ENCODE measurements around the gene NUP62.

DNA sequence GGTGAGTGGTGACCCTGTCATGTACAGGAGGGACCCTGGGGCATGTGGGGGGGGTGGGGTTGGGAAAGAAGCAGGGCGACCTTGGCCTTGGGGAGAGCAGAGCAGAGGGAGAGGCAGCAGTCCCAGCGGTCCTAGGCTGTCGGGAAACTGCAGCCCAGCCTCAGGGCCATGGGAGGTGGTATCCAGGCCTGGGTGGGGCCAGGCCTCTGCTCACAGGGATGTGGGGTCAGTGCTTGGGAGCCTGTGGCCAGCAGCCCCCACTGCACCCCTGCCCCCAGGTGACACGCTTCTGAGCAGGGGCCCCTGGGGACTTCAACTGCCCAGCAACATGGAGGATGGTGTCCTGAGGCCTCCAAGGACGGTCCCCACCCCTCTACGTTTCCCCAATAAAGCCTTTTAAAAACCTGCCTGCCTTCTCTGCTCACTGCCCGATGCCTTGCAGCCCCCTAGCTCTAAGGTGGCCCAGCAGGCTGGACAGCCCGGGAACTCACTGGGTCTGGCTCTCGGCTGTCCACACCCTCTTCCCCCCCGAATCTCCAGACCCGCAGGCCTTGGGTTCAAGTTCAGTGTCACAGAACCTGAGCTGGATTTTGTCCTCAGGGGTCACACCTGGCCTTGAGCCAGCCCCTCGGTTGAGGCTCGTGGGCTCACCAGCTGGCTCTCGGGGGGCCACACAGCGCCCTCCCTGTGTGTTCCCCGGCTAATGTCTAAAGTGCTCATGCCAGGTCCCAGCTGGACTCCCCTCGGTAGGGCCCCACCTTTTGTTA, 68.8 kb downstream of the NUP62 start:
- TF ChIP-seq, protein P1, sequence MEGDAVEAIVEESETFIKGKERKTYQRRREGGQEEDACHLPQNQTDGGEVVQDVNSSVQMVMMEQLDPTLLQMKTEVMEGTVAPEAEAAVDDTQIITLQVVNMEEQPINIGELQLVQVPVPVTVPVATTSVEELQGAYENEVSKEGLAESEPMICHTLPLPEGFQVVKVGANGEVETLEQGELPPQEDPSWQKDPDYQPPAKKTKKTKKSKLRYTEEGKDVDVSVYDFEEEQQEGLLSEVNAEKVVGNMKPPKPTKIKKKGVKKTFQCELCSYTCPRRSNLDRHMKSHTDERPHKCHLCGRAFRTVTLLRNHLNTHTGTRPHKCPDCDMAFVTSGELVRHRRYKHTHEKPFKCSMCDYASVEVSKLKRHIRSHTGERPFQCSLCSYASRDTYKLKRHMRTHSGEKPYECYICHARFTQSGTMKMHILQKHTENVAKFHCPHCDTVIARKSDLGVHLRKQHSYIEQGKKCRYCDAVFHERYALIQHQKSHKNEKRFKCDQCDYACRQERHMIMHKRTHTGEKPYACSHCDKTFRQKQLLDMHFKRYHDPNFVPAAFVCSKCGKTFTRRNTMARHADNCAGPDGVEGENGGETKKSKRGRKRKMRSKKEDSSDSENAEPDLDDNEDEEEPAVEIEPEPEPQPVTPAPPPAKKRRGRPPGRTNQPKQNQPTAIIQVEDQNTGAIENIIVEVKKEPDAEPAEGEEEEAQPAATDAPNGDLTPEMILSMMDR (conservative IDR thresholded peaks at IDR 0.05; ENCODE audit: low read depth in 2 of 2), result no peak
- no peak for TF ChIP-seq STAT1 (IDR thresholded peaks at IDR 0.05; ENCODE audit: unreplicated experiment)
- TF ChIP-seq, protein P2, sequence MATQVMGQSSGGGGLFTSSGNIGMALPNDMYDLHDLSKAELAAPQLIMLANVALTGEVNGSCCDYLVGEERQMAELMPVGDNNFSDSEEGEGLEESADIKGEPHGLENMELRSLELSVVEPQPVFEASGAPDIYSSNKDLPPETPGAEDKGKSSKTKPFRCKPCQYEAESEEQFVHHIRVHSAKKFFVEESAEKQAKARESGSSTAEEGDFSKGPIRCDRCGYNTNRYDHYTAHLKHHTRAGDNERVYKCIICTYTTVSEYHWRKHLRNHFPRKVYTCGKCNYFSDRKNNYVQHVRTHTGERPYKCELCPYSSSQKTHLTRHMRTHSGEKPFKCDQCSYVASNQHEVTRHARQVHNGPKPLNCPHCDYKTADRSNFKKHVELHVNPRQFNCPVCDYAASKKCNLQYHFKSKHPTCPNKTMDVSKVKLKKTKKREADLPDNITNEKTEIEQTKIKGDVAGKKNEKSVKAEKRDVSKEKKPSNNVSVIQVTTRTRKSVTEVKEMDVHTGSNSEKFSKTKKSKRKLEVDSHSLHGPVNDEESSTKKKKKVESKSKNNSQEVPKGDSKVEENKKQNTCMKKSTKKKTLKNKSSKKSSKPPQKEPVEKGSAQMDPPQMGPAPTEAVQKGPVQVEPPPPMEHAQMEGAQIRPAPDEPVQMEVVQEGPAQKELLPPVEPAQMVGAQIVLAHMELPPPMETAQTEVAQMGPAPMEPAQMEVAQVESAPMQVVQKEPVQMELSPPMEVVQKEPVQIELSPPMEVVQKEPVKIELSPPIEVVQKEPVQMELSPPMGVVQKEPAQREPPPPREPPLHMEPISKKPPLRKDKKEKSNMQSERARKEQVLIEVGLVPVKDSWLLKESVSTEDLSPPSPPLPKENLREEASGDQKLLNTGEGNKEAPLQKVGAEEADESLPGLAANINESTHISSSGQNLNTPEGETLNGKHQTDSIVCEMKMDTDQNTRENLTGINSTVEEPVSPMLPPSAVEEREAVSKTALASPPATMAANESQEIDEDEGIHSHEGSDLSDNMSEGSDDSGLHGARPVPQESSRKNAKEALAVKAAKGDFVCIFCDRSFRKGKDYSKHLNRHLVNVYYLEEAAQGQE (IDR thresholded peaks at IDR 0.05; ENCODE audit: unreplicated experiment), result no peak
- no peak for TF ChIP-seq EZH2phosphoT487 (IDR thresholded peaks at IDR 0.05; ENCODE audit: unreplicated experiment)
- TF ChIP-seq POLR2AphosphoS5 (IDR thresholded peaks at IDR 0.05; ENCODE audit: low read depth), result peak; percentile 13
- TF ChIP-seq, protein P3, sequence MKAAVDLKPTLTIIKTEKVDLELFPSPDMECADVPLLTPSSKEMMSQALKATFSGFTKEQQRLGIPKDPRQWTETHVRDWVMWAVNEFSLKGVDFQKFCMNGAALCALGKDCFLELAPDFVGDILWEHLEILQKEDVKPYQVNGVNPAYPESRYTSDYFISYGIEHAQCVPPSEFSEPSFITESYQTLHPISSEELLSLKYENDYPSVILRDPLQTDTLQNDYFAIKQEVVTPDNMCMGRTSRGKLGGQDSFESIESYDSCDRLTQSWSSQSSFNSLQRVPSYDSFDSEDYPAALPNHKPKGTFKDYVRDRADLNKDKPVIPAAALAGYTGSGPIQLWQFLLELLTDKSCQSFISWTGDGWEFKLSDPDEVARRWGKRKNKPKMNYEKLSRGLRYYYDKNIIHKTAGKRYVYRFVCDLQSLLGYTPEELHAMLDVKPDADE (IDR thresholded peaks at IDR 0.05), result no peak
- TF ChIP-seq EZH2 (IDR thresholded peaks at IDR 0.05; ENCODE audit: low read depth, unreplicated experiment), result no peak
- TF ChIP-seq CREB1 (CRISPR knock-in tag; IDR thresholded peaks at IDR 0.05; ENCODE audit: low read depth), result no peak
- TF ChIP-seq JUNB (IDR thresholded peaks at IDR 0.05; ENCODE audit: unreplicated experiment), result no peak
